HG03280 (cell line): ENCODE data around the gene MPEG1.

ENCODE experiments used
- ATAC-seq: cut with Tn5 transposase; IDR thresholded peaks from one replicate; pipeline ENCODE4 v1.9.1; 2021; ENCODE audit warnings: mild to moderate bottlenecking, moderate library complexity; ENCODE audit not compliant: unreplicated experiment

The MPEG1 gene

GRCh38 chr11:59172345-59173079, 40.2 kb downstream of the MPEG1 start:
- peak; percentile 29 for ATAC-seq

GRCh38 chr11:59171508-59172322, 41.0 kb downstream of the MPEG1 start, which contains the start of gene DTX4:
Gene DTX4, plus strand, starts transcription at chr11:59172132. Its CDS starts 464 bp downstream, at chr11:59172596.
- ATAC-seq, result peak; percentile 79

GRCh38 chr11:59164028-59164427, 48.7 kb downstream of the MPEG1 start:
- no peak for ATAC-seq
